Psoas muscle (tissue), 8 donors: ENCODE measurements around the gene RBBP7. TPM values are rescaled to one million over a fixed set of nuclear protein-coding genes. Genes with fewer than 3 reads are reported as not detected.

Source experiments
- ATAC-seq, 4 donors: fragments of 200-7000 bp; cut with Tn5 transposase; one replicate each; pipeline ENCODE4 v1.9.1; 2020; ENCODE audit warnings: moderate library complexity in 3 of 4, mild to moderate bottlenecking in 2 of 4
- DNase-seq, 2 donors: peaks; one replicate each; pipeline ENCODE4 v3.0.0-alpha.2; 2020
- H3K27ac ChIP-seq: fragments of 200-600 bp; one replicate; pipeline ENCODE4 v1.8.0; 2022
- H3K27me3 ChIP-seq, 3 donors: fragments of 200-600 bp in 1 of 3; one replicate each; pipeline versions ENCODE4 v1.6.1 to v1.8.0; 2013 to 2022; ENCODE audit warnings: low read length in 2 of 3, mild to moderate bottlenecking in 2 of 3, moderate library complexity in 1 of 3; ENCODE audit not compliant: insufficient read depth in 3 of 3
- H3K36me3 ChIP-seq, 2 donors: fragments of 200-600 bp in 1 of 2; one replicate each; pipeline versions ENCODE4 v1.6.1 to v1.8.0; 2013 to 2022; ENCODE audit warnings: low read depth in 1 of 2, mild to moderate bottlenecking in 1 of 2, moderate library complexity in 1 of 2; ENCODE audit not compliant: insufficient read depth in 1 of 2
- H3K4me1 ChIP-seq: fragments of 200-600 bp; one replicate; pipeline ENCODE4 v1.8.0; 2022
- H3K4me3 ChIP-seq: fragments of 200-600 bp; one replicate; pipeline ENCODE4 v1.8.0; 2022; ENCODE audit warnings: mild to moderate bottlenecking
- H3K9me3 ChIP-seq: fragments of 200-600 bp; one replicate; pipeline ENCODE4 v1.8.0; 2022
- CTCF ChIP-seq: fragments of 200-600 bp; IDR thresholded peaks from one replicate; pipeline ENCODE4 v1.8.0; 2022; ENCODE audit warnings: antibody characterized with exemption
- WGBS, 3 donors: extraction: QIAGEN DNeasy Blood & Tissue Kit; methylation state at CpG; one replicate each; pipeline versions ENCODE4 v1.1.6 to v1.1.7; 2013; 5-methylcytosine and 5-hydroxymethylcytosine counted together
- intact Hi-C, 2 donors: fragments of 100-400 bp; cut with DNase I; formaldehyde crosslinking; loops; one replicate each; pipeline versions ENCODE4 v1.11.0 to v1.14.2; 2022
- polyA plus RNA-seq, 3 donors: library from polyadenylated mRNA; stranded (reverse); fragments of 200-250 nt; gene quantifications; one replicate each; pipeline ENCODE4 v1.2.3, GENCODE V29; 2013
- total RNA-seq, 4 donors: library from RNA; stranded (reverse); fragmentation: NEBNext Ultra II Directional in 2 of 4; extraction: Animal tissue kit (Norgen Biotek cat#: 25700) in 2 of 4; gene quantifications; one replicate each; pipeline versions ENCODE4 v1.2.1 to v1.2.4, GENCODE V29; 2021 to 2023
- donor health status: healthy with polysubstance abuse.
- donor health status: DM: no; HTN: no; CAD: no; lungs with moderate emphysema.
- donor health status: Bipolar disorder and iron deficiency.
- donor health status: healthy.
- donor health status: DM: yes; HTN: yes; CAD: no.
- donor health status: DM: no; HTN: no; CAD: no.
- donor health status: DM: no; HTN: no; CAD: no.
- donor health status: DM: yes; HTN: yes; CAD: no.

RBBP7 gene
- total and polyA plus RNA-seq, 7 donors, result 81.1 to 139 (median 98.9) TPM

- peak in 3 of 4 donors; percentile 2 to 44 (median 40) for ATAC-seq
- Histone ChIP-seq H3K36me3 (peaks cover 0 to under 1% of the 10 kb centered on the region in 2 donors), H3K9me3 (no peaks in the 10 kb centered on the region), H3K27me3 (peaks cover 0 to 14% (median 0%) of the 10 kb centered on the region in 3 donors), H3K27ac (peak overlapping the region; percentile 82), H3K4me1 (peaks cover 15% of the 10 kb centered on the region), H3K4me3 (peak overlapping the region; percentile 77)
- 3 to 11% (median 4%) methylated on average over 38 to 41 of the region's 41 CpGs for WGBS, 3 donors
- no peak for TF ChIP-seq CTCF
- peak; percentile 16 to 68 for DNase-seq
- intact Hi-C loops, result loop anchor here in 1 of 2 donors (5.0 kb wide), 1 partner anchor 34 kb away; no protein-coding TSS in a partner anchor
Observed at GRCh38 chrX:16870862-16871815, 977 bp upstream of the RBBP7 start.

DNA sequence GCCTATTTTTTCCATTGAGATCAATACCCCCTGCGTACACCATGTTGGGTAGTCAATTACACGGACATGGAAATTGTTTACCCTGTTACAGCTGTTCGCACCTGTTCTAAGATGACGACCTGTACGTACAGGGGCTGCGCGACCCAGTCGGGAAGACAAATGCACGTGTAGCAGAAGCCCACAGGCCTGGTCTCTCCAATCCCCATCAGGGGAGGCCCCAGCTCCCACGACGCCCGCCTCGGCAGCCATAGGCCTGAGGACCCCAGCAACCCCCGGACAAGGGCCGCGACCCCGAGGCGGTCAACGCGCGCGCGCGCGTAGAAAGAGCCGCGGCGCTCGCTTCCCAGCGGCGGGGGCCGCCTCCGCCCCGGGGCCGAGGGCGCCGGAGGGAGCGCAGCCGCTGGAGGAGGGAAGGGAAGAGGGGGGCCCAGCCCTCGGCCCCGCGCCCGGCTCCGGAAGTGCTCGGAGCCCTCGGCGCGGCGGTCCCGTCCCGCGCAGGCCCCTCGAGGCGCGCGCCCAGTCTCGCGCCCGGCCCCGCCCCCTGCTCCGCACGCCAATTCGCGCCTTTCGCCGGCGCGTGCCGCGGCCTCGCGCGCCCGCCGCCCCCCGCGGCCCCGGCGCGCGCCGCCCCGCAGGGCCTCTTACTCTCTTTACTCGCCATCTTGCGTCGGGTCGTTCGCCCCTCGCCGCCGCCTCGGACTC lies 618 bp downstream of the RBBP7 start:
- Histone ChIP-seq H3K27ac (peak overlapping the region; percentile 94), H3K27me3 (peaks cover 0 to under 1% (median 0%) of the 10 kb centered on the region in 3 donors), H3K4me1 (peaks cover 15% of the 10 kb centered on the region), H3K9me3 (no peaks in the 10 kb centered on the region), H3K36me3 (peaks cover 0 to 2% of the 10 kb centered on the region in 2 donors), H3K4me3 (peak overlapping the region; percentile 79)
- peak in 1 of 2 donors; percentile 50 for DNase-seq
- WGBS, 3 donors, result 0 to 3% (median 0%) methylated on average over 15 to 66 of the region's 92 CpGs
- TF ChIP-seq CTCF, result no peak
- peak; percentile 4 to 31 (median 16) for ATAC-seq
- intact Hi-C loops, result loop anchor here (5.0 to 10.0 kb wide), 2 partner anchors 32 to 145 kb away; no protein-coding TSS in a partner anchor

DNA sequence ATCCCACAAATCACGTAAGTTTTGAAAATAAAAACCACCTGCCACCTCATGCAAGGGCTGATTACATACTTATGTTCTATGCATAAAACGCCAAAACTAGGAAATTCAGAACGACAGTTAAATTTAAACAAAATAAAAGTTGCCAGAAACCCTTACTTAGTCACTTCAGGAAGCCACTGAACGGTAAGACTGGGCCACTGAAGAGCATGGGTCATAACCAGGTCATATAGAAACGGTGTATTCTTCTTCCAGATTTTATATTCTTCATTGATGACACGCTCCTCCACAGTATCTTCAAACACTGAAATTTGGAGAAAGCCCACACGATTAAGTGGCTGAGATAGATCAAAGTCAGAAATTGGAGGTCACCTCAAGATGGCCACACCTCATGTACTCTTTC lies 1.2 kb downstream of the RBBP7 start:
- Histone ChIP-seq H3K9me3 (no peaks in the 10 kb centered on the region), H3K27me3 (no peaks in the 10 kb centered on the region), H3K4me3 (peak overlapping the region; percentile 79), H3K4me1 (peaks cover 15% of the 10 kb centered on the region), H3K27ac (peak overlapping the region; percentile 94), H3K36me3 (peaks cover 0 to 2% of the 10 kb centered on the region in 2 donors)
- DNase-seq (no peak), ATAC-seq (no peak)
- WGBS, 3 donors, result 10 to 47% (median 12%) methylated on average over 7 of the region's 7 CpGs
- TF ChIP-seq CTCF, result no peak
- intact Hi-C loops, result loop anchor here (10.0 kb wide), 1 partner anchor 144 kb away; no protein-coding TSS in a partner anchor

DNA sequence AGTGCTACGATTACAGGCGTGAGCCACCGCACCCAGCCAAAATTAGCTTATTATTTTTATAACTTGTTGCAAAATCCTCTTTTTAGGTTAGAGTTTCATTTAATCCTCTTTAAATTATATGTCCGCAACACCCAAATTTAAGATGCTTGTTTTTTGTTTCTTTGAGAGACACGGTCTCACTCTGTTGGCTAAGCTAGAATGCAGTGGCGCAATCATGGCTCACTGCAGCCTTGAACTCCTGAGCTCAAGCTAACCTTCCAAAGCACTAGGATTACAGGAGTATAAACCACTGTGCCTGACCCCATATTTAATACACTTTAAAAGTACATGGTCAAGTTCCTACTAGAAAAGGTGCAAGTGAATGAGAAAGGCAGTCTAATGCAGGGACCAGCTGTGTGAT lies 2.2 kb downstream of the RBBP7 start:
- intact Hi-C loops, result loop anchor here (10.0 kb wide), 1 partner anchor 143 kb away; no protein-coding TSS in a partner anchor
- ATAC-seq, result no peak
- peak overlapping the region; percentile 79 for H3K4me3 ChIP-seq
- WGBS, 3 donors, result 89 to 99% (median 96%) methylated on average over 6 of the region's 6 CpGs
- no peak for DNase-seq
- H3K27ac ChIP-seq, result no peak overlapping the region
- H3K27me3 ChIP-seq, result no peaks in the 10 kb centered on the region
- H3K36me3 ChIP-seq, result peaks cover 0 to 5% of the 10 kb centered on the region in 2 donors
- TF ChIP-seq CTCF, result no peak
- H3K4me1 ChIP-seq, result peaks cover 15% of the 10 kb centered on the region
- H3K9me3 ChIP-seq, result no peaks in the 10 kb centered on the region
